BLaER1 treated with 17β-estradiol and CSF1 and Interleukin-3, amounts not matched to agents 10 nM and 100 nM (cell line): Measurements from ENCODE around the gene CASP2.

ENCODE experiments used
- H3K27ac ChIP-seq, 11 experiments: shearing (Covaris generic); formaldehyde crosslinking; 2 replicates each; pipeline ENCODE4 v1.8.1; 2022
- H3K27me3 ChIP-seq, 11 experiments: shearing (Covaris generic); formaldehyde crosslinking; 2 replicates each; pipeline ENCODE4 v1.8.1; 2022
- H3K36me3 ChIP-seq, 11 experiments: shearing (Covaris generic); formaldehyde crosslinking; 2 replicates each; pipeline ENCODE4 v1.8.1; 2022
- H3K4me1 ChIP-seq, 10 experiments: shearing (Covaris generic); formaldehyde crosslinking; 2 replicates each; pipeline ENCODE4 v1.8.1; 2022
- H3K4me2 ChIP-seq, 11 experiments: shearing (Covaris generic); formaldehyde crosslinking; 2 replicates each; pipeline ENCODE4 v1.8.1; 2022
- H3K4me3 ChIP-seq, 10 experiments: shearing (Covaris generic); formaldehyde crosslinking; 2 replicates each; pipeline ENCODE4 v1.8.1; 2022
- H3K9ac ChIP-seq, 11 experiments: shearing (Covaris generic); formaldehyde crosslinking; 2 replicates each; pipeline ENCODE4 v1.8.1; 2022
- H3K9me3 ChIP-seq, 11 experiments: shearing (Covaris generic); formaldehyde crosslinking; replicated peaks in 1 of 11; 2 replicates each; pipeline ENCODE4 v1.8.1; 2022
- H4K20me1 ChIP-seq, 11 experiments: shearing (Covaris generic); formaldehyde crosslinking; 2 replicates each; pipeline ENCODE4 v1.8.1; 2022
- Cebpa-rat ChIP-seq, 11 experiments: shearing (Covaris generic); IDR thresholded peaks; 2 replicates each; pipeline ENCODE4 v1.8.1; 2022

The CASP2 gene

DNA sequence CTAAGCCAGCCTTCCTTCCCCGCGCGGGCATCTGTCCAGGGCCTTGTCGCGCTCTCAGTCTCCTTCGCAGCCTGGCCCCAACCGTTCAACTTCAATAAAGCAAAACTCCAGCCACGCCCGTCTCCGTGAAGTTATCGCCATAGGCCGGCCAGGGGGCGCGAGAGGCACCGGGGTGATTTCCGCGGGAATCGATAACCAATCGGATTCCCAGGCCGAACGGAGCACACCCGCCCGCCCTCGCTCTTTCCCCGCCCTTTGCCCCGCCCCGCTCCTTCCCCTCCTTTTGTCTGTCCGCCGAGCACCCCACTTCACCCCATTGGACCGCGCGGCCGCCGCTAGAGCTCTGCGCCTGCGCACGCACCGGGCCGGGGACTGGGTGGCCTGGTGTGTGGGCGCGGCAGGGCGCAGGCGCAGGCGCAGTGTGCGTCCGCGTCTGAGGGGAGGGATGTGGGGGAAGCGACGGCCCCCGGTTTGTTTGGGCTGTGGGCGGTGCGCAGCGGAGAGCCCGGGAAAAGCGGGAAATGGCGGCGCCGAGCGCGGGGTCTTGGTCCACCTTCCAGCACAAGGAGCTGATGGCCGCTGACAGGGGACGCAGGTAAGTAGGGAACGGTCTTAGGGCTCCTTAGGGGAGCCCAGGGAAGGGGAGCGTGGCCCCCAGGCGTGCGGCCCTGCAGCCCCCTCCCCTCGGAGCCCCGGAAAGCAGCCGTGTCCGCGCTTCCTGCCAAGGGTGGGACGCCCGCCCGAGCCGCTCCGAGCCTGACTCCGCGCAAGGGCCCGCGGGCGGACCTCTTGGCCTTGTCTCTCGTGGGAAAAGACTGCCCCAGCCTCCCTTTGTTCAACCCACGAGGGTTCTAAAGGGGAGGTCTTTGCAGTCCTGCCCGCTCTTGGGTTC is at the start of gene CASP2:
TSS of gene CASP2 (plus strand) at position 417 of the 892 bp plus-strand sequence. CDS start at position 522, 105 bp downstream.
- Histone ChIP-seq H4K20me1 (peaks cover 0 to 46% (median 35%) of the 10 kb centered on the region in 11 experiments; a peak in 19 of 22 replicates), H3K36me3 (peaks cover 19 to 38% (median 33%) of the 10 kb centered on the region in 11 experiments), H3K9me3 (peaks cover 0 to 15% (median 0%) of the 10 kb centered on the region in 11 experiments; a peak in 11 of 22 replicates), H3K4me1 (peaks cover 19 to 53% (median 38%) of the 10 kb centered on the region in 10 experiments), H3K9ac (peak within 1 kb of the TSS; percentile 89 to 99 (median 96)), H3K27me3 (no peaks in the 10 kb centered on the region), H3K4me3 (peak within 1 kb of the TSS; percentile 86 to 99 (median 93)), H3K27ac (peak within 1 kb of the TSS; percentile 79 to 98 (median 96)), H3K4me2 (peak within 1 kb of the TSS; percentile 75 to 94 (median 89))
- no peak for TF ChIP-seq Cebpa-rat (IDR thresholded peaks at IDR 0.05)

DNA sequence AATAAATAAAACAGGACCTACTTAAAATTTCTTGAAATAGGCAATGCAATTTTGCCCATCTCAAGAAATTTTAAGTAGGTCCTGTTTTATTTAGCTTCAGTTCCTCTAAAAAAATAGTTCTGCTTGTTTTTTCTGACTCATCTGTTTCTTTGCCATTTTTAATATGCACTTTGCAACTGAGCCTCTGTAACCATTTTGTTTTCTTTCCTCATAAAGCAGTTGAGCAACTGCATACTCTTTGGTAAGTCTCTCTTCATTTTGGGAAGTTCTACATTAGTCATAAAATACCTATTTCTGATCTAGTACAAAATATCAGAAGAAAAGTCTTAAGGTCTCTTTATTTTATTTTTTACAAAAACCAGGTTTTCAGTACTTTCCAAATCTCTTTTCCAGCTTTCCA is 48.3 kb upstream of the CASP2 start:
- Histone ChIP-seq H3K27ac (peak overlapping the region in 8 of 11 experiments; percentile 11 to 96 (median 88); a peak in 15 of 22 replicates), H3K9me3 (peaks cover 10 to 26% (median 22%) of the 10 kb centered on the region in 11 experiments; a peak in 21 of 22 replicates), H3K4me3 (peak overlapping the region in 3 of 10 experiments; percentile 7 to 45 (median 19); a peak in 3 of 20 replicates), H3K27me3 (no peaks in the 10 kb centered on the region), H4K20me1 (no peaks in the 10 kb centered on the region), H3K36me3 (no peaks in the 10 kb centered on the region), H3K9ac (peak overlapping the region in 6 of 11 experiments; percentile 53 to 88 (median 80); a peak in 12 of 22 replicates), H3K4me1 (peaks cover 0 to 97% (median 41%) of the 10 kb centered on the region in 10 experiments; a peak in 14 of 20 replicates), H3K4me2 (peak overlapping the region in 7 of 11 experiments; percentile 8 to 100 (median 84); a peak in 13 of 22 replicates)
- peak in 3 of 11 experiments; percentile 60 to 86 (median 65); a peak in 4 of 22 replicates for TF ChIP-seq Cebpa-rat (IDR thresholded peaks at IDR 0.05)

DNA sequence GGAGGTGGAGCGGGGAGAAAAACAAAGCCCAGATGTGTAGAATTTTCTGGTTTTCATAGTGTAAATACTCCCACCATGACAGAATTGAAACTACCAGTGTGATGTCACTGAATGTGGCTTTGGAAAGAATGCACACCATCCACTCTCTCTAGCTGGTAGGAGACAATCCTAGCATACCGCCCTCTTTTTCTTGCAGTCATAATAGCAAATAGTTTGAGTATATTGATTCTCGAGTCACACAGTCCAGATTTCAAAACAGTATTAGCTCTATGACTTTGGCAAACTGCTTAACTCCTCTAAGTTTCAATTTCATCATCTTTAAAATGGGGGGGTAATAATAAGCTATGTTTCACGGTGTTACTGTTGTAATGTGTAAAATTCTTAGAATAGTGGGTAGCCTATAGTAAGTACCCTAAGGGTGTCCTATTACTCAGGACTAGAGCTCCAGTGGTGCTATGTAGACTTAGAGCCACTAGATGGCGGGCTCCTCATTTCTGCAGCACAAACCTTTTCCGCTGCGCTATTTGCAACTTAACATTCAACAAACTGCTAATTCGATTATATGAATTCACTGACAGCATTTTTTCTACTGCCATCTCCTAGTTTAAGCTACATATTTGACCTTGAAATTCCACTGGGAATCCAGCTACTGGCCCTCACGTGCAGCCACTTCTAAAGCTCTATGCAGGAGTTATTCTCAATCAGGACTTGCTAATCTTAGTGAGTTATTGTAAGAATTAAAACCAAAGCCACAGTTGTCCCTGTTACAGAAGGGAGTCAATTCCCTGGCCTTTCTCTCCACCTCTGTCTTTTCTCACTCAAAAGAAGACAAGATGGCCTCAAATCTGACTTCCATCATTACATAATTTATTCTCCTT is 47.6 kb upstream of the CASP2 start:
- H3K9ac ChIP-seq, result peak overlapping the region in 6 of 11 experiments; percentile 53 to 88 (median 80); a peak in 12 of 22 replicates
- H3K27ac ChIP-seq, result peak overlapping the region in 8 of 11 experiments; percentile 11 to 96 (median 88); a peak in 15 of 22 replicates
- peaks cover 0 to 97% (median 48%) of the 10 kb centered on the region in 10 experiments; a peak in 14 of 20 replicates for H3K4me1 ChIP-seq
- H4K20me1 ChIP-seq, result no peaks in the 10 kb centered on the region
- H3K36me3 ChIP-seq, result 0 out of 22 replicates have a peak, but pooled peaks cover 0 to 3% (median 0%) of the 10 kb centered on the region in 11 experiments
- no peaks in the 10 kb centered on the region for H3K27me3 ChIP-seq
- H3K4me2 ChIP-seq, result peak overlapping the region in 7 of 11 experiments; percentile 8 to 100 (median 84); a peak in 13 of 22 replicates
- TF ChIP-seq Cebpa-rat (IDR thresholded peaks at IDR 0.05), result no peak
- H3K9me3 ChIP-seq, result peaks cover 10 to 26% (median 23%) of the 10 kb centered on the region in 11 experiments; a peak in 21 of 22 replicates
- H3K4me3 ChIP-seq, result peak overlapping the region in 3 of 10 experiments; percentile 3 to 19 (median 7); a peak in 3 of 20 replicates

DNA sequence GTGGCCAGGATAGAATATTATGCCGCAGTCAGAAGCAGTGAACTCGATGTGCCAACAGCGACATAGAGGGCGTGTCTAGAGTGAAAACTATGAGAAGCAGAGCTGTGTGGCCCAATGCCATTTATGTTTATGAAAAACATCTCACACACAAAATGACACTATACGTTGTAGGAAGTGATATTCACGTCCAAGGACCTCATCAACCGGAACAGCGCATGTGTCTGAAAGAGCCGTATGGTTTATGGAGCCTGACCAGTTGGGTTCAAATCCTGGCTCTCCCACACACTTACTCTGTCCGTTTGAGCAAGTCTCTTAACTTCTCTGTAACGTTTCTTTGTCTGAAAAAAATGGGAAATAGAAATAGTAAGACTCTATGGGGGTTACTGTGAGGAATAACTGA is 45.8 kb upstream of the CASP2 start:
- Histone ChIP-seq H3K9me3 (peaks cover 0 to 15% (median 8%) of the 10 kb centered on the region in 11 experiments; a peak in 16 of 22 replicates), H3K27ac (peak overlapping the region in 4 of 11 experiments; percentile 13 to 88 (median 30); a peak in 5 of 22 replicates), H4K20me1 (no peaks in the 10 kb centered on the region), H3K9ac (no peak overlapping the region), H3K4me1 (peaks cover 0 to 97% (median 52%) of the 10 kb centered on the region in 10 experiments; a peak in 14 of 20 replicates), H3K36me3 (0 out of 22 replicates have a peak, but pooled peaks cover 0 to 5% (median 0%) of the 10 kb centered on the region in 11 experiments), H3K27me3 (no peaks in the 10 kb centered on the region), H3K4me3 (no peak overlapping the region), H3K4me2 (peak overlapping the region in 6 of 11 experiments; percentile 10 to 100 (median 76); a peak in 11 of 22 replicates)
- no peak for TF ChIP-seq Cebpa-rat (IDR thresholded peaks at IDR 0.05)

DNA sequence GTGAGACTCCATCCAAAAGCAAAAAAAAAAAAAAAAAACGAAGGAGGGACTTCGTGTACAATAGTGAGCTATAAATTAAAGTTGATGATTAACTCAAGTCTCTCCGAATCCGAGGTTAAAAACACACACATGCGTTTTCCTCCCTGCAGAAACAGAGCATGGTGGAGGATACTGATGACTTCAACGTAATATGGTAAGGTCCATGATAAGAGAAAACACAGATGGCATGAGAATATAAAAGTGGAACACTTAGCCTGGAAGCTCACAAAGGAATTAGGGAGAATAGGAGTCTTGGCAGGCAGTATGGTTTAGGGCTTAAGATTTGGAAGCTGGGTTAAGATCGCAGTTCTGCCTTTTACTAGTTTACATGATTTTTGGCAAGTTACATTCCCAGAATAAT is 45.0 kb upstream of the CASP2 start:
- Histone ChIP-seq H3K27ac (peak overlapping the region in 3 of 11 experiments; percentile 1 to 78 (median 74); a peak in 3 of 22 replicates), H3K4me2 (peak overlapping the region in 4 of 11 experiments; percentile 67 to 100 (median 91); a peak in 8 of 22 replicates), H3K9ac (no peak overlapping the region), H3K27me3 (no peaks in the 10 kb centered on the region), H3K36me3 (0 out of 22 replicates have a peak, but pooled peaks cover 0 to 5% (median 0%) of the 10 kb centered on the region in 11 experiments), H3K9me3 (peaks cover 0 to 11% (median under 1%) of the 10 kb centered on the region in 11 experiments; a peak in 9 of 22 replicates), H4K20me1 (no peaks in the 10 kb centered on the region), H3K4me3 (no peak overlapping the region), H3K4me1 (peaks cover 0 to 97% (median 49%) of the 10 kb centered on the region in 10 experiments; a peak in 14 of 20 replicates)
- TF ChIP-seq Cebpa-rat (IDR thresholded peaks at IDR 0.05), result no peak

DNA sequence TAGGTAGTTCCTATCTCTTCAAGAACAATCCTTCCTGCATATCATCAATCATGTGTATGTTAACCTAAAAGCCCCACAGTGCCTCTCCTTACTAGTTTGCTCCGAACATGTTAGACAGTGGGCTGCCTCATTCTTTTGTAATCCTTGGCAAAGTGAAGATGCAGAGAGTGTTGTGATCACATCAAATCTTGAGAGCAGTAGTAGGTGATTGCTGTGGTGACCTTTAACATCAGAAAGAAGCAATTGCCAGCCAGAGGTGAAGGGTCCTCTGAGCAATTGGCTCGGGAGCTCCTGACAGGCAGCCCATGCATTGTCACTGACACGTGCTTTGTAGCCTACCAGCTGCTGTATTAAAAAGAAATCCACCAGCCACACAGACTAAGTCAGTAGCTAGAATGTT is 44.5 kb upstream of the CASP2 start:
- Histone ChIP-seq H3K36me3 (0 out of 22 replicates have a peak, but pooled peaks cover 0 to 5% (median 0%) of the 10 kb centered on the region in 11 experiments), H3K9ac (no peak overlapping the region), H3K4me1 (peaks cover 0 to 97% (median 44%) of the 10 kb centered on the region in 10 experiments; a peak in 14 of 20 replicates), H3K4me3 (no peak overlapping the region), H4K20me1 (no peaks in the 10 kb centered on the region), H3K27ac (peak overlapping the region in 3 of 11 experiments; percentile 1 to 78 (median 74); a peak in 3 of 22 replicates), H3K4me2 (peak overlapping the region in 4 of 11 experiments; percentile 67 to 100 (median 91); a peak in 9 of 22 replicates), H3K9me3 (peaks cover 0 to 12% (median under 1%) of the 10 kb centered on the region in 11 experiments; a peak in 15 of 22 replicates), H3K27me3 (no peaks in the 10 kb centered on the region)
- no peak for TF ChIP-seq Cebpa-rat (IDR thresholded peaks at IDR 0.05)

DNA sequence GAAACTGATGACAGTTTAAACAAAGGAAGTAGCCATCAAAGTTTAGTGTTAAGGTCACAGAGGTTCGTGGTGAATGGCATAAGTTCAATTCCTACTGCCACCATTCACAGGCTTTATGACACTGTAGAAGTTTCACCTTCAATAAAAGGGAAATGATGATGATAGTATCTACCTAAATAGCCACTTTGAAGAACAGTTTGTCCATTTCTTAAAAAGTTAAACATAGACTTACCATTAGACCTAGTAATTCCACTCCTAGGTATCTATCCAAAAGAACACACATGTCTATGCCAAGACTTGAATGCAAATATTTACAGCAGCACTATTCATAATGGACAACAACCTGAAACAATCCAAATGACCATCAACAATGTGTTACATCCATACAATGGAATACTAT is 43.8 kb upstream of the CASP2 start:
- H3K4me1 ChIP-seq, result peaks cover 0 to 97% (median 40%) of the 10 kb centered on the region in 10 experiments; a peak in 14 of 20 replicates
- no peak overlapping the region for H3K4me3 ChIP-seq
- H3K36me3 ChIP-seq, result peaks cover 0 to 7% (median 0%) of the 10 kb centered on the region in 11 experiments; a peak in 2 of 22 replicates
- H3K4me2 ChIP-seq, result peak overlapping the region in 4 of 11 experiments; percentile 67 to 100 (median 91); a peak in 8 of 22 replicates
- H4K20me1 ChIP-seq, result no peaks in the 10 kb centered on the region
- peak overlapping the region in 3 of 11 experiments; percentile 56 to 78 (median 74); a peak in 7 of 22 replicates for H3K27ac ChIP-seq
- no peaks in the 10 kb centered on the region for H3K27me3 ChIP-seq
- TF ChIP-seq Cebpa-rat (IDR thresholded peaks at IDR 0.05), result no peak
- no peak overlapping the region for H3K9ac ChIP-seq
- H3K9me3 ChIP-seq, result peaks cover 5 to 19% (median 8%) of the 10 kb centered on the region in 11 experiments; a peak in 20 of 22 replicates
